Neural crest cell (in vitro differentiated cells): ENCODE results near the gene KCNQ4. TPM values are rescaled to one million over a fixed set of nuclear protein-coding genes. Genes with fewer than 3 reads are reported as not detected.

Source experiments
- DNase-seq: peaks from one replicate; pipeline ENCODE4 v3.0.0; 2021; ENCODE audit warnings: low read depth, mixed read lengths, low spot score
- H3K27ac Mint-ChIP-seq: one replicate; pipeline ENCODE4 v1.8.0; 2021; ENCODE audit warnings: mild to moderate bottlenecking, mixed read lengths; ENCODE audit not compliant: unreplicated experiment
- H3K27me3 Mint-ChIP-seq: 2 replicates; pipeline ENCODE4 v1.8.0; 2021; ENCODE audit warnings: low read depth, mild to moderate bottlenecking, mixed read lengths
- H3K36me3 Mint-ChIP-seq: 2 replicates; pipeline ENCODE4 v1.8.0; 2021; ENCODE audit warnings: low read depth, mild to moderate bottlenecking, mixed read lengths
- H3K4me1 Mint-ChIP-seq: 2 replicates; pipeline ENCODE4 v1.8.0; 2021; ENCODE audit warnings: mixed read lengths
- H3K4me3 Mint-ChIP-seq: one replicate; pipeline ENCODE4 v1.8.0; 2021; ENCODE audit warnings: mild to moderate bottlenecking, mixed read lengths
- H3K9me3 Mint-ChIP-seq: 2 replicates; pipeline ENCODE4 v1.8.0; 2021; ENCODE audit warnings: mixed read lengths
- CTCF ChIP-seq: fragments of 200-600 bp; sonication (generic); conservative IDR thresholded peaks from 2 replicates; pipeline ENCODE4 v1.5.0; 2021; ENCODE audit warnings: antibody characterized with exemption, mild to moderate bottlenecking
- total RNA-seq: library from RNA; stranded (reverse); gene quantifications from 2 replicates; pipeline ENCODE4 v1.2.1, GENCODE V29; 2021

Gene KCNQ4
- total RNA-seq, 1 donor from 2014 or later = 0.89 TPM

- Mint-ChIP-seq H3K36me3 (no peaks in the 10 kb centered on the region), H3K9me3 (no peaks in the 10 kb centered on the region), H3K4me1 (peaks cover 18% of the 10 kb centered on the region), H3K27ac (no peak overlapping the region), H3K4me3 (no peak overlapping the region), H3K27me3 (no peaks in the 10 kb centered on the region)
- DNase-seq = no peak
- TF ChIP-seq CTCF = no peak
These were observed 68.1 kb downstream of the KCNQ4 start for GRCh38 chr1:40851643-40852042.

DNA sequence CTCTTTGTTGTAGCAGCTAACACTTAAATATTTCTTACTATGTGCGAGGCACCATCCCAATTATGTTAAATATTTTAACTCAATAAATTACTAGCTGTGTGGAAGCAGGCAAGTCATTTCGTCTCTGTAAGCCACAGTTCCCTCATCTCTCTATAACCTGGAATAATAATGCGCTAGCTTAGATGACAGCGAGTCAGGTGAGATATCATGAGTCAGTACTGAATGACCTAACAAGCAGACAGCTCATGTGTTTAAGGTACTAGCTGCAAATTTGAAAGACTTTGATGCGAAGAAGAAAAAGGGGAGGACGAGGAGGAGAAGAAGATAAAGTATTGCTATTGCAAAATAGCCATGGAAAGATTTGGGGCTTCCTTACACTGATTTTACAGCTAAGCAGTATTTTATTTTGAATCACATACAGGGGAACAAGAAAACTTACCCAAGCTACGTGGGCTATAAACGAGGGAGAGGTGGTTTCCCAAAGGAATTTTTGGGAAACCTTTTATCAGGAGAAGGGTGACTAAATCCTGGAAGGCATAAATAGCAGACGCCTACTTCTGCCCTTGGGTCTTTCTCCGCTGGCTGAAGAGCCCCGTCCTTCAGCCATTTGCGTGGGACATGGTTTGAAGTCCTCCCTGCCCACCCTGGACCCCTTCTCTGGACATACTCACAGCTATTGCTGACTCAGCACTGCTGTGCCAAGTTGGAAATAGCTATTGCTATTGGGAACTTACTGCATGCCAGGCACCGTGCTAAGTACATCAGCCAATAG is 69.7 kb downstream of the KCNQ4 start:
- no peaks in the 10 kb centered on the region for H3K9me3 Mint-ChIP-seq
- no peak for DNase-seq
- H3K27me3 Mint-ChIP-seq = peaks cover 11% of the 10 kb centered on the region
- peaks cover 5% of the 10 kb centered on the region for H3K4me1 Mint-ChIP-seq
- no peaks in the 10 kb centered on the region for H3K36me3 Mint-ChIP-seq
- no peak for TF ChIP-seq CTCF
- H3K27ac Mint-ChIP-seq = no peak overlapping the region
- H3K4me3 Mint-ChIP-seq = no peak overlapping the region

DNA sequence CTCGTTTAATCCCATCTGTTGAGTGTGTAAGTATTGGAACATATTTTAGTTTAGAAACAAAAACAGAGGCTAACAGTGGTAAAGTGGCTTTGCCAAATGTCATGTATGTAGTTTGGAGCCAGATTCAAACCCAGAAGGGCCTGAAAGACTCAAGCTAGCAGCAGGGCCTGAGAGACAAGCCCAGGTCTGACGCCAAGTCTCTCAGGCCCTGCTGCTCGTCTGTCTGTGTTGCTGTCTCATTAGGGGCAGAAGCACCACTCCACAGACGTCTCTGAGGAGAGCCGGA is 70.2 kb downstream of the KCNQ4 start:
- Mint-ChIP-seq H3K27ac (no peak overlapping the region), H3K36me3 (no peaks in the 10 kb centered on the region), H3K4me1 (no peaks in the 10 kb centered on the region), H3K27me3 (peaks cover 16% of the 10 kb centered on the region), H3K4me3 (no peak overlapping the region), H3K9me3 (no peaks in the 10 kb centered on the region)
- DNase-seq = no peak
- no peak for TF ChIP-seq CTCF

- TF ChIP-seq CTCF = peak; percentile 47
- no peak for DNase-seq
- Mint-ChIP-seq H3K4me1 (no peaks in the 10 kb centered on the region), H3K4me3 (no peak overlapping the region), H3K27me3 (peaks cover 32% of the 10 kb centered on the region), H3K27ac (no peak overlapping the region), H3K36me3 (no peaks in the 10 kb centered on the region), H3K9me3 (no peaks in the 10 kb centered on the region)
These were observed 71.9 kb downstream of the KCNQ4 start for GRCh38 chr1:40855513-40855912.

DNA sequence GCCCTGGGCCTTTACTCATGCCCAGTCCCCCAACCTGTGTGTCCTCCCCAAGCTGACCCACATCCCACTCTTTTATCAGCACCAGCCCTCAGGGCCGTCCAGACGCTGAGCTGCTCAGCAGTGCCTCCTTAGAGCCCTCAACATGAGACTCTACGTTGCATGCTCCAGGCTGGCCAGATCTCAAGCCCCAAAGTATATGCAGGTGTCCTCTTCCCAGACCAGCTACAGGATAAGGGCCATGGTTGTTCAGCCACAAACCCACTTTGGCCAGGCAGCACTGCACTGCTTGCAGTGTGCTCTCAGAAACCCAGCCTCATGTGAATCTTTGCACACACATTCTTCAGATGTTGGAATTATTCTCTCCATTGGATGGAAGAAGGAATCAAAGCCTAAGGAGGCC is 72.5 kb downstream of the KCNQ4 start:
- DNase-seq = no peak
- Mint-ChIP-seq H3K27me3 (peaks cover 38% of the 10 kb centered on the region), H3K4me1 (peaks cover 4% of the 10 kb centered on the region), H3K27ac (no peak overlapping the region), H3K9me3 (no peaks in the 10 kb centered on the region), H3K36me3 (no peaks in the 10 kb centered on the region), H3K4me3 (no peak overlapping the region)
- TF ChIP-seq CTCF = no peak
